C4-2B (cell line): ENCODE results near the gene TCF20.

Source experiments
- H3K27ac ChIP-seq: fragments of 450-650 bp; 2 replicates; pipeline ENCODE4 v1.5.1; 2017
- ZFX ChIP-seq: fragments of 450-650 bp; IDR thresholded peaks from 2 replicates; pipeline ENCODE4 v1.6.1; 2017
- TF ChIP-seq, protein P1 (sequence below): fragments of 450-650 bp; conservative IDR thresholded peaks from 2 replicates; pipeline ENCODE4 v1.5.1; 2017; ENCODE audit warnings: mild to moderate bottlenecking

Gene TCF20

DNA sequence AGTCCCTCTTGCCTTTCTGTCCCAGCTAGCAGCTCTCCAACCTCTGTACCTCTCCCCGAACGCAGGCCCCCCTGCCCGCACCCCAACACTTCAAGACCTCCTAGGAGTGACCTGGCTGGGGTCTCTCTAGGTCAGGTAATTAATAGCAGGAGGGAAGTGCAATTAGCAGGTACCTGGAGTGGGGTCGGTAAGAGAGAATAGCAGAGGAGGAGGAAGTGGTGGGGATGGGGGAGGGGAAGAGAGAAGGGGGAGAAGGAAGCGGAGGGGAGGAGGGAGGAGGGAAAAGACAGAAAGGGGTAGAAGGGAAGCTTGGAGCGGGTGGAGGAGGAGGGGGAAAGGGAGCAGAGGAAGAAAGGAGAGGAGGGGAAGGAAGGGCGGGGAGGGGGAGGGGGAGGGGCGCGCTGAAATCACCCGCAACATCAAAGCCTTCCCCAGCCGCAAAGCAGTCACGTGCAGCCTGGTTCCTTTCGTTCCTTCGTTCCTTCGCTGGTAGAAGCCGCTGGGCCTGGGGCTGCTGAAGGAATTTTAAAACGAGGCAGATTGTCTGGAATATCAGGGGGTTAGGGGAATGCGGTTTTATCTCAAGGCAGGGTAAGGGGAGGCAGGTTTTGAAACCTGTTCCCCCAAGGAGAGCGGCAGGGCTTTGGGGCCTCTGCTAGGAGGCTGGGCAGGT, 29.3 kb upstream of the TCF20 start:
- TF ChIP-seq ZFX, result no peak
- TF ChIP-seq, protein P1, sequence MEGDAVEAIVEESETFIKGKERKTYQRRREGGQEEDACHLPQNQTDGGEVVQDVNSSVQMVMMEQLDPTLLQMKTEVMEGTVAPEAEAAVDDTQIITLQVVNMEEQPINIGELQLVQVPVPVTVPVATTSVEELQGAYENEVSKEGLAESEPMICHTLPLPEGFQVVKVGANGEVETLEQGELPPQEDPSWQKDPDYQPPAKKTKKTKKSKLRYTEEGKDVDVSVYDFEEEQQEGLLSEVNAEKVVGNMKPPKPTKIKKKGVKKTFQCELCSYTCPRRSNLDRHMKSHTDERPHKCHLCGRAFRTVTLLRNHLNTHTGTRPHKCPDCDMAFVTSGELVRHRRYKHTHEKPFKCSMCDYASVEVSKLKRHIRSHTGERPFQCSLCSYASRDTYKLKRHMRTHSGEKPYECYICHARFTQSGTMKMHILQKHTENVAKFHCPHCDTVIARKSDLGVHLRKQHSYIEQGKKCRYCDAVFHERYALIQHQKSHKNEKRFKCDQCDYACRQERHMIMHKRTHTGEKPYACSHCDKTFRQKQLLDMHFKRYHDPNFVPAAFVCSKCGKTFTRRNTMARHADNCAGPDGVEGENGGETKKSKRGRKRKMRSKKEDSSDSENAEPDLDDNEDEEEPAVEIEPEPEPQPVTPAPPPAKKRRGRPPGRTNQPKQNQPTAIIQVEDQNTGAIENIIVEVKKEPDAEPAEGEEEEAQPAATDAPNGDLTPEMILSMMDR, result no peak
- H3K27ac ChIP-seq, result no peak overlapping the region

DNA sequence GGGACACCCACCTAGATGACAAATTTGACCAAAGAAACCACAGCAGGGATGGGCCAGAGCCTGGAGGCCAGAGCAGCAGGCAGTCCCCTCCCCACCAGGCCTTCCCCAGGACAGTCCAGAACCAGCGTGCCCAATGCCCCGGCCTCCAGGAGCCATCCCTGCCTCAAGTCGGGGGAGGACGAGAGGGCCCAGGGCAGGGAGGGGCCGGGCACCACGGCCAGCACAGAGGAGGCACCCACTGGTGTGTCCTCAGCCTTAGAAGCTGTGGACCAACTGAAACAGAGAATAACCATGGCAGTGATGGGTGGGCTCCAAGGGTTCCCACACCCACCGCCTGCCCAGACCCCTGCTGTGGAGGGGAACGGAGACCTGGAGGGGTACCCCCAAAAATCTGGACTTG, 28.3 kb upstream of the TCF20 start:
- TF ChIP-seq, protein P1, result no peak
- TF ChIP-seq ZFX, result no peak
- H3K27ac ChIP-seq, result no peak overlapping the region

DNA sequence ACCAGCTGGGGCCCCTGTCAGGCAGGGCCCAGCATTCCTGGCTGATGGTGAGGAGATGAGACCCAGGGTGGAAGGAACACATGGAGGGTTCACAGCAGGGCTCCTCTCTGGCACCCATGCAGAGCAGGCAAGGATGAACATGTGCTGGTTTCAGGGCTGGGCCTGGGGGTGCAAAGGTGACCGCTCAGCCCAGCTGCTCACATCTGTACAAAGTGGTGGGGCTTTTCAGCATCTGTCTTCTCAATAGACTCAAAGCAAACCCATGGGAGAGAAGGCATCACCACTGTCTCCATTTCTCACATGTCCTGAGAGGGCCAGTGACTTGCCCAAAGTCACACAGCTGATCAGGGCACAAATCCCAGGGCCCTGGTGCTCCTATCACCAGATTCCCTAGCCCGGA, 27.3 kb upstream of the TCF20 start:
- TF ChIP-seq, protein P1, result no peak
- no peak for TF ChIP-seq ZFX
- no peak overlapping the region for H3K27ac ChIP-seq

DNA sequence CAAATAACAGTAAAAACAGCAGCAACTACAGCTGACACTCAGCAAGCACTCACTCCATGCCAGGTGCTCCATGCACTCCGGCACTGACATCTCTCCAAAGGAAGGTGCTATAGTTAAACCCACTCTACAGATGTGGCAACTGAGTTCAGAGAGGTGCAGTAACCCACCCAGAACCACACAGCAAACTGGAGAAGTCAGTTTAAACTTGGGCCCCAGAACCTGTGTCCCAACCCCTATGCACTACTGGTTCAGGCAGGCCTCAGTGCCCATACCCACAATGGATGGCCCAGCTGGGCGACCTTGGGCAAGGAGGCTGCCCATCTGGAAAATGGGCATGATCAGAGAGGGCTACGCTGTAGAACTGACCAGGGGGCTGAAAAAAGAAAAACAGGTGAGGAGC, 26.4 kb upstream of the TCF20 start:
- no peak overlapping the region for H3K27ac ChIP-seq

DNA sequence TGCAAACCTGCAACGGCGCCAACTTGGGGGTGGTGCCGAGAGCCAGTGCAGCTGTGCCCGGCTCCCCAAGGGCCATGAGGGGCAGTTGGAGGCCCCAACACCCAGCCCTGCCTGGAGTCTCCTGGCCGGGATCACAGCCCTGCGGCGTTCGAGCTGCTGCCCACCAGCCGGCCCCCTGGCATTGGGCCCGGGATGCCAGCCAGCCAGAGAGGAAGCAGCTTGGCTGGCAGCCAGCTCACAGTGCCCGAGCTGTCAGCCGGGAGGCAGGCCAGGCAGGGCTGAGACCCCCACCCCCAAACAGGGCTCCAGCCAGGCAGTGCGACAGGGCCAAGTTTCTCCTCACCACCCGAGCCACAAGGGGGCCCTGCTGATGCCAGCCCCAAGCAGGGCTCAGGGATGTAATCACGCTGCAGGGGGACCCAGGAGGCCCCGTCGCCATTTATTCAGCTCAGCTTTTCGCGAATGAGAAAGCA, 26.0 kb upstream of the TCF20 start:
- no peak overlapping the region for H3K27ac ChIP-seq
- TF ChIP-seq, protein P1, result no peak
- no peak for TF ChIP-seq ZFX

More for the DNA sequence above, 26.4 kb upstream of the TCF20 start:
- TF ChIP-seq ZFX, result no peak
- TF ChIP-seq, protein P1, result no peak

DNA sequence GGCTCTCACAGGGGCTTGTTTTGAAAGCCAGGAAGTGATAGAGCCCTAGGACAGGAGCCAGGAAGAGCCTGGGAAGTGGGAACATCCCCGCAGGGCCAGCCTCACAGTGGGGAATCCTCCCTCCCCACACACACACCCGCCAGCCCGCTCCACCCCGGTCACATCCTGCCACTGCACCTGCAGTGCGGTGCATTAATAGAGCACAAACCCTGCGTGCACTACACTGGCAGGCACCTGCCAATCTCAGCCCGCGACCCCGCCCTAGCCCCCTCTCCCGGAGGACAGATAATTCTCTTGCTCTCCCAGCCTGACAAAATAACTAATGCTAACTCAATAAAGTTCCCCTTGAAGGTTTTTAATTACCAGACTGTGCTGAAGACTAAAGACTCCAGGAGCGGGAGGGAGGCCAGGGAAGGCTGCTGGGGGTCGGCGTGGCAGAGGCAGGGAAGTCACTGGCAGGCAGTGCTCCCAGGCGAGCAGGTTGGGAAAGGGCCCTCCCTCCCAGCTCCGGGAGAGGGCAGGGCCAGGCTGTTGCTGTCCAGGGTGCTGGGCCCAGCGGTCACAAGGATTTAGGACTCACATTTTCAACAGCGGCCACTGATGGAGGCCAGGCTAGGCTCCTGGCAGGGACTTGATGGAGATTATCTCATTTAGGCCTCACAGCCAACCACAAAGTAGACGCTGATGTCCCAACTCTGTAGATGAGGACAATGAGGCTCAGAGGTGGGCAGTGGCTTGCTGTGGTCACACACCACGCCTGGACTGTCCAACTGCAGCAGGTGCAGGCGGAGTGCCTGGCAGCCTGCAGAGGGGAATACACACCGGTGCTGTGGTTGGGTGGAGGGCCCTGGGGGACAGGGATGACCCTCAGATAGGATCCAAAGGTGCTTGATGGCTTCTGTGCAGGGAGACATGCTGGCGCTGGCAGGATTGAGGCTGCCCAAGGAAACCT, 23.9 kb upstream of the TCF20 start:
- TF ChIP-seq, protein P1, result no peak
- no peak for TF ChIP-seq ZFX
- H3K27ac ChIP-seq, result no peak overlapping the region
